ENCODE measurements around the gene TFEB. TPM values are rescaled to one million over a fixed set of nuclear protein-coding genes. Genes with fewer than 3 reads are reported as not detected.

Gene TFEB
- total and polyA plus RNA-seq, 2 donors (not counting 3 experiments of a cell fraction or from before 2014, with no cell fraction given), result 4.9 to 6.6 TPM

DNA sequence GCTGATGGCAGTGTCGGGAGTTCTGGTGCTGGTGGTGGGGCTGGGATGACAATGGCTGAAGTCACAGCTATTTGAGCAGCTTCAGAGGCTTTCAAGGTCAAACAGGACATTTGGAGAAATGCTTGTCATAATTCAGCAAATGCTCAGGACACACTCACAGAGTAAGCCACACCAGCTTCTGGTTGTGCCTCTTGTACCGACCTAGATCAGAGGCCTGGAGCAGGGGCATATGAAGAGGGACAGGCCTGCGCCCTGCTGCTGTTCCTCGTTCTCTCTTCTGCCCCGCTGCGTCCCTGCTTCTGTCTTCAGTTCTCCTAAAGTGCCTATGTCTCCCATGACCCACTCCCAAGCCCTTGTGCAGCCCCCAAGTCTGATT, 12.7 kb upstream of the TFEB start:
- Histone ChIP-seq H3K4me1 (ENCODE audit: control insufficient read depth, extremely low read depth, insufficient read depth, low read length) (no peaks in the 10 kb centered on the region), H3K9me3 (replicated peaks; ENCODE audit: control insufficient read depth, insufficient read depth, low read length) (no peaks in the 10 kb centered on the region), H4K20me1 (replicated peaks; ENCODE audit: control insufficient read depth, extremely low read depth, insufficient read depth, low read length) (no peaks in the 10 kb centered on the region), H3K4me3 (replicated peaks in 1 of 3; ENCODE audit: insufficient read depth in 1 of 3, low read depth in 1 of 3, low read length in 3 of 3) (no peak overlapping the region), H3K9ac (replicated peaks; ENCODE audit: extremely low read depth, insufficient read depth, low read length) (no peak overlapping the region), H3K9me1 (replicated peaks; ENCODE audit: control insufficient read depth, extremely low read depth, insufficient read depth, low read length) (no peaks in the 10 kb centered on the region), H2AFZ (ENCODE audit: low read depth, low read length) (no peak overlapping the region), H3K79me2 (ENCODE audit: control insufficient read depth, insufficient read depth, low read length) (no peaks in the 10 kb centered on the region), H3K36me3 (ENCODE audit: control insufficient read depth in 2 of 2, extremely low read depth in 1 of 2, insufficient read depth in 2 of 2, low read length in 2 of 2) (no peaks in the 10 kb centered on the region), H3K27ac (ENCODE audit: insufficient read depth, low read depth, low read length) (no peak overlapping the region), H3K4me2 (ENCODE audit: insufficient read depth, low read length) (no peak overlapping the region), H3K27me3 (ENCODE audit: control insufficient read depth in 2 of 2, insufficient read depth in 2 of 2, low read length in 2 of 2) (peaks cover 0 to 3% of the 10 kb centered on the region in 2 experiments)
- intact Hi-C loops (cut with micrococcal nuclease) (no loop called here), dilution Hi-C loops (cut with MboI; ENCODE audit: extremely low pct_ligation_motif_present, low sequenced_read_pairs) (no loop called here)
- DNase-seq (ENCODE audit: low read depth, low spot score) (no peak), FAIRE-seq (no peak)
- TF ChIP-seq CTCF (IDR thresholded peaks at IDR 0.05; ENCODE audit: extremely low read depth in 1 of 2, insufficient read depth in 1 of 2, low read depth in 1 of 2, low read length in 2 of 2), result no peak
- TF ChIP-seq EZH2 (IDR thresholded peaks at IDR 0.05; ENCODE audit: borderline replicate concordance, low read depth, low read length, severe bottlenecking), result no peak
- TF ChIP-seq POLR2AphosphoS5 (IDR thresholded peaks at IDR 0.05; ENCODE audit: insufficient read depth, low read depth, low read length), result no peak
- TF ChIP-seq GATA2 (IDR thresholded peaks at IDR 0.05; ENCODE audit: insufficient read depth, insufficient read length, low read depth, low read length), result no peak
- no peak for TF ChIP-seq MYC (IDR thresholded peaks at IDR 0.05; ENCODE audit: low read depth, low read length)
- no peak for TF ChIP-seq FOS (IDR thresholded peaks at IDR 0.05; ENCODE audit: borderline replicate concordance, insufficient read depth, low read length)
- TF ChIP-seq, protein P1, sequence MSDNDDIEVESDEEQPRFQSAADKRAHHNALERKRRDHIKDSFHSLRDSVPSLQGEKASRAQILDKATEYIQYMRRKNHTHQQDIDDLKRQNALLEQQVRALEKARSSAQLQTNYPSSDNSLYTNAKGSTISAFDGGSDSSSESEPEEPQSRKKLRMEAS (IDR thresholded peaks at IDR 0.05; ENCODE audit: insufficient read depth, insufficient read length), result no peak
- TF ChIP-seq POLR2A (IDR thresholded peaks at IDR 0.05; ENCODE audit: low read depth, low read length), result no peak
- no peak for TF ChIP-seq JUN (IDR thresholded peaks at IDR 0.05; ENCODE audit: borderline replicate concordance, insufficient read depth, insufficient read length, low read depth)
- no TSS peak for BruUV-seq (replicated peaks)
- ChIA-PET POLR2A (no interaction called here), CTCF (no interaction called here)

All from endothelial cell of umbilical vein (primary cell).